IgD-negative memory B cell (primary cell): ENCODE measurements around the gene THADA. TPM values are rescaled to one million over a fixed set of nuclear protein-coding genes. Genes with fewer than 3 reads are reported as not detected.
A peak's percentile ranks its signal among the peaks of the same experiment; 100 is the strongest.

Experiments
- H3K27ac Mint-ChIP-seq, 3 donors: one replicate each; pipeline ENCODE4 v1.8.0; 2020 to 2022; ENCODE audit warnings: mild to moderate bottlenecking in 3 of 3, mixed read lengths in 3 of 3, moderate library complexity in 1 of 3
- H3K27me3 Mint-ChIP-seq: one replicate; pipeline ENCODE4 v1.8.0; 2021; ENCODE audit warnings: mixed read lengths
- H3K36me3 Mint-ChIP-seq: one replicate; pipeline ENCODE4 v1.8.0; 2020; ENCODE audit warnings: mild to moderate bottlenecking, mixed read lengths
- H3K4me1 Mint-ChIP-seq, 3 donors: one replicate each; pipeline ENCODE4 v1.8.0; 2020 to 2022; ENCODE audit warnings: mixed read lengths in 3 of 3, mild to moderate bottlenecking in 1 of 3
- H3K4me3 Mint-ChIP-seq, 4 donors: one replicate each; pipeline ENCODE4 v1.8.0; 2020 to 2022; ENCODE audit warnings: mild to moderate bottlenecking in 4 of 4, mixed read lengths in 4 of 4, moderate library complexity in 3 of 4
- H3K9me3 Mint-ChIP-seq, 3 donors: one replicate each; pipeline ENCODE4 v1.8.0; 2020 to 2021; ENCODE audit warnings: mixed read lengths in 3 of 3, mild to moderate bottlenecking in 1 of 3
- polyA plus RNA-seq: library from polyadenylated mRNA; unstranded; fragments of 300-500 nt; fragmentation: Illumina TruSeq; gene quantifications from one replicate; pipeline ENCODE4 v1.2.3, GENCODE V29; 2021

Gene THADA
- polyA plus RNA-seq, 1 donor from 2014 or later: 13.7 TPM

- Mint-ChIP-seq H3K9me3 (no peaks in the 10 kb centered on the region), H3K27me3 (no peaks in the 10 kb centered on the region), H3K36me3 (peaks cover 11% of the 10 kb centered on the region), H3K4me1 (peaks cover 21 to 31% (median 30%) of the 10 kb centered on the region in 3 donors), H3K4me3 (peak overlapping the region in 1 of 4 donors; percentile 50), H3K27ac (peak overlapping the region in 2 of 3 donors; percentile 10 to 57)
Measured at GRCh38 chr2:43515807-43516497, 79.9 kb downstream of the THADA start.

- no peak overlapping the region for H3K4me3 Mint-ChIP-seq
- no peaks in the 10 kb centered on the region for H3K9me3 Mint-ChIP-seq
- H3K4me1 Mint-ChIP-seq: peaks cover 21 to 31% (median 30%) of the 10 kb centered on the region in 3 donors
- peak overlapping the region in 1 of 3 donors; percentile 57 for H3K27ac Mint-ChIP-seq
- H3K27me3 Mint-ChIP-seq: no peaks in the 10 kb centered on the region
- H3K36me3 Mint-ChIP-seq: peaks cover 9% of the 10 kb centered on the region
Measured at GRCh38 chr2:43515248-43515647, 80.6 kb downstream of the THADA start.

- Mint-ChIP-seq H3K9me3 (no peaks in the 10 kb centered on the region), H3K36me3 (peaks cover 8% of the 10 kb centered on the region), H3K4me1 (peaks cover 25 to 27% (median 25%) of the 10 kb centered on the region in 3 donors), H3K27me3 (no peaks in the 10 kb centered on the region), H3K27ac (no peak overlapping the region), H3K4me3 (no peak overlapping the region)
Measured at GRCh38 chr2:43513796-43514195, 82.0 kb downstream of the THADA start.

- no peak overlapping the region for H3K27ac Mint-ChIP-seq
- no peaks in the 10 kb centered on the region for H3K9me3 Mint-ChIP-seq
- H3K27me3 Mint-ChIP-seq: no peaks in the 10 kb centered on the region
- peaks cover 8% of the 10 kb centered on the region for H3K36me3 Mint-ChIP-seq
- peaks cover 22 to 26% (median 23%) of the 10 kb centered on the region in 3 donors for H3K4me1 Mint-ChIP-seq
- no peak overlapping the region for H3K4me3 Mint-ChIP-seq
Measured at GRCh38 chr2:43513216-43513615, 82.6 kb downstream of the THADA start.

GRCh38 chr2:43511199-43511598, 84.6 kb downstream of the THADA start:
- Mint-ChIP-seq H3K4me1 (peaks cover 9 to 18% (median 14%) of the 10 kb centered on the region in 3 donors), H3K4me3 (no peak overlapping the region), H3K36me3 (peaks cover 9% of the 10 kb centered on the region), H3K27me3 (no peaks in the 10 kb centered on the region), H3K9me3 (no peaks in the 10 kb centered on the region), H3K27ac (no peak overlapping the region)

GRCh38 chr2:43509886-43510285, 86.0 kb downstream of the THADA start:
- Mint-ChIP-seq H3K27me3 (no peaks in the 10 kb centered on the region), H3K36me3 (peaks cover 9% of the 10 kb centered on the region), H3K27ac (no peak overlapping the region), H3K4me3 (no peak overlapping the region), H3K4me1 (peaks cover 0 to 9% (median 9%) of the 10 kb centered on the region in 3 donors), H3K9me3 (no peaks in the 10 kb centered on the region)

- Mint-ChIP-seq H3K9me3 (no peaks in the 10 kb centered on the region), H3K4me1 (peaks cover 0 to 9% (median 7%) of the 10 kb centered on the region in 3 donors), H3K36me3 (peaks cover 11% of the 10 kb centered on the region), H3K27me3 (no peaks in the 10 kb centered on the region), H3K27ac (no peak overlapping the region), H3K4me3 (no peak overlapping the region)
Measured at GRCh38 chr2:43508209-43508608, 87.6 kb downstream of the THADA start.

- Mint-ChIP-seq H3K9me3 (no peaks in the 10 kb centered on the region), H3K4me1 (peaks cover 0 to 9% (median 4%) of the 10 kb centered on the region in 3 donors), H3K36me3 (peaks cover 9% of the 10 kb centered on the region), H3K4me3 (no peak overlapping the region), H3K27ac (no peak overlapping the region), H3K27me3 (no peaks in the 10 kb centered on the region)
Measured at GRCh38 chr2:43507137-43507536, 88.7 kb downstream of the THADA start.

- Mint-ChIP-seq H3K4me3 (no peak overlapping the region), H3K9me3 (peaks cover 0 to 2% (median 0%) of the 10 kb centered on the region in 3 donors), H3K36me3 (peaks cover 19% of the 10 kb centered on the region), H3K4me1 (peaks cover 0 to 2% (median 0%) of the 10 kb centered on the region in 3 donors), H3K27me3 (no peaks in the 10 kb centered on the region), H3K27ac (no peak overlapping the region)
Measured at GRCh38 chr2:43495727-43496126, 100.1 kb downstream of the THADA start.

GRCh38 chr2:43493954-43494353, 101.9 kb downstream of the THADA start:
- Mint-ChIP-seq H3K4me1 (peaks cover 0 to 2% (median 0%) of the 10 kb centered on the region in 3 donors), H3K27me3 (no peaks in the 10 kb centered on the region), H3K4me3 (no peak overlapping the region), H3K27ac (no peak overlapping the region), H3K9me3 (peaks cover 0 to 2% (median 0%) of the 10 kb centered on the region in 3 donors), H3K36me3 (peaks cover 18% of the 10 kb centered on the region)

- H3K27ac Mint-ChIP-seq: no peak overlapping the region
- no peak overlapping the region for H3K4me3 Mint-ChIP-seq
- peaks cover 5% of the 10 kb centered on the region for H3K36me3 Mint-ChIP-seq
- H3K27me3 Mint-ChIP-seq: no peaks in the 10 kb centered on the region
- no peaks in the 10 kb centered on the region for H3K9me3 Mint-ChIP-seq
- H3K4me1 Mint-ChIP-seq: peaks cover 0 to 2% (median 0%) of the 10 kb centered on the region in 3 donors
Measured at GRCh38 chr2:43491065-43491639, 104.7 kb downstream of the THADA start.

GRCh38 chr2:43490252-43490786, 105.5 kb downstream of the THADA start:
- no peak overlapping the region for H3K27ac Mint-ChIP-seq

GRCh38 chr2:43488737-43489136, 107.1 kb downstream of the THADA start:
- Mint-ChIP-seq H3K4me3 (no peak overlapping the region), H3K27me3 (no peaks in the 10 kb centered on the region), H3K27ac (no peak overlapping the region)

More at GRCh38 chr2:43490252-43490786, 105.5 kb downstream of the THADA start:
- Mint-ChIP-seq H3K9me3 (no peaks in the 10 kb centered on the region), H3K27me3 (no peaks in the 10 kb centered on the region), H3K36me3 (peaks cover 5% of the 10 kb centered on the region), H3K4me3 (no peak overlapping the region), H3K4me1 (peaks cover 0 to 2% (median 0%) of the 10 kb centered on the region in 3 donors)

GRCh38 chr2:43486603-43487002, 109.2 kb downstream of the THADA start:
- Mint-ChIP-seq H3K36me3 (no peaks in the 10 kb centered on the region), H3K9me3 (no peaks in the 10 kb centered on the region), H3K4me3 (no peak overlapping the region), H3K27ac (peak overlapping the region in 2 of 3 donors; percentile 39 to 78), H3K27me3 (no peaks in the 10 kb centered on the region), H3K4me1 (peaks cover 22 to 28% (median 23%) of the 10 kb centered on the region in 3 donors)

More at GRCh38 chr2:43488737-43489136, 107.1 kb downstream of the THADA start:
- H3K4me1 Mint-ChIP-seq: peaks cover 5 to 7% (median 7%) of the 10 kb centered on the region in 3 donors
- H3K36me3 Mint-ChIP-seq: peaks cover 5% of the 10 kb centered on the region
- no peaks in the 10 kb centered on the region for H3K9me3 Mint-ChIP-seq

- H3K9me3 Mint-ChIP-seq: no peaks in the 10 kb centered on the region
- no peaks in the 10 kb centered on the region for H3K36me3 Mint-ChIP-seq
- H3K27ac Mint-ChIP-seq: peak overlapping the region in 1 of 3 donors; percentile 7
- no peaks in the 10 kb centered on the region for H3K27me3 Mint-ChIP-seq
- peak overlapping the region in 1 of 4 donors; percentile 22 for H3K4me3 Mint-ChIP-seq
- H3K4me1 Mint-ChIP-seq: peaks cover 28 to 35% (median 30%) of the 10 kb centered on the region in 3 donors
Measured at GRCh38 chr2:43484323-43484930, 111.4 kb downstream of the THADA start.
